Mucosa of descending colon (tissue), 3 donors: ENCODE data around the gene HELZ. TPM values are rescaled to one million over a fixed set of nuclear protein-coding genes. Genes with fewer than 3 reads are reported as not detected.

Source experiments
- ATAC-seq: fragments of 200-7000 bp; cut with Tn5 transposase; one replicate; pipeline ENCODE4 v1.9.1; 2020; ENCODE audit warnings: mild to moderate bottlenecking, moderate library complexity
- DNase-seq, 3 donors: peaks; one replicate each; pipeline ENCODE4 v3.0.0-alpha.2; 2020
- H3K36me3 ChIP-seq: fragments of 200-600 bp; one replicate; pipeline ENCODE4 v1.8.0; 2021; ENCODE audit warnings: low read depth, mild to moderate bottlenecking
- H3K4me1 ChIP-seq: fragments of 200-600 bp; one replicate; pipeline ENCODE4 v1.8.0; 2021; ENCODE audit warnings: low read depth, mild to moderate bottlenecking
- H3K4me3 ChIP-seq: fragments of 200-600 bp; one replicate; pipeline ENCODE4 v1.8.0; 2021; ENCODE audit warnings: mild to moderate bottlenecking
- H3K9me3 ChIP-seq: fragments of 200-600 bp; one replicate; pipeline ENCODE4 v1.8.0; 2021; ENCODE audit warnings: mild to moderate bottlenecking
- CTCF ChIP-seq: fragments of 200-600 bp; IDR thresholded peaks from one replicate; pipeline ENCODE4 v1.8.0; 2022; ENCODE audit warnings: antibody characterized with exemption, mild to moderate bottlenecking
- intact Hi-C, 2 donors: fragments of 100-400 bp; cut with DNase I in 1 of 2; cut with micrococcal nuclease in 1 of 2; formaldehyde crosslinking; loops; one replicate each; pipeline versions ENCODE4 v1.11.0 to v1.11.1; 2022; cut with DNase I, micrococcal nuclease
- total RNA-seq, 3 donors: library from RNA; stranded (reverse); fragmentation: NEBNext Ultra II Directional in 2 of 3; extraction: Animal tissue kit (Norgen Biotek cat#: 25700) in 2 of 3; gene quantifications; one replicate each; pipeline versions ENCODE4 v1.2.1 to v1.2.4, GENCODE V29; 2021 to 2023
- donor health status: DM: no; HTN: no; CAD: no; lungs with moderate emphysema.
- donor health status: DM: no; HTN: no; CAD: no.
- donor health status: DM: no; HTN: yes; CAD: no.

HELZ gene
- total RNA-seq, 3 donors from 2014 or later, result 43.2 to 65.3 (median 43.3) TPM

GRCh38 chr17:67247416-67247900 lies 2.5 kb upstream of the HELZ start:
- Histone ChIP-seq H3K4me3 (no peak overlapping the region), H3K4me1 (peaks cover 13% of the 10 kb centered on the region), H3K9me3 (no peaks in the 10 kb centered on the region), H3K36me3 (no peaks in the 10 kb centered on the region)
- TF ChIP-seq CTCF, result no peak
- ATAC-seq, result no peak
- DNase-seq, result no peak
- intact Hi-C loops, result no loop called here

GRCh38 chr17:67246653-67247415 lies 1.8 kb upstream of the HELZ start:
- Histone ChIP-seq H3K4me1 (peaks cover 13% of the 10 kb centered on the region), H3K36me3 (no peaks in the 10 kb centered on the region), H3K9me3 (no peaks in the 10 kb centered on the region), H3K4me3 (no peak overlapping the region)
- no peak for TF ChIP-seq CTCF
- ATAC-seq (peak; percentile 81), DNase-seq (peak; percentile 57 to 74 (median 65))
- intact Hi-C loops, result no loop called here

GRCh38 chr17:67246403-67246652 lies 1.3 kb upstream of the HELZ start:
- H3K4me1 ChIP-seq, result peaks cover 13% of the 10 kb centered on the region
- DNase-seq, result no peak
- no peak for TF ChIP-seq CTCF
- peak overlapping the region; percentile 97 for H3K4me3 ChIP-seq
- no peaks in the 10 kb centered on the region for H3K36me3 ChIP-seq
- intact Hi-C loops, result no loop called here
- H3K9me3 ChIP-seq, result no peaks in the 10 kb centered on the region
- ATAC-seq, result no peak

- peak; percentile 45 to 75 (median 72) for DNase-seq
- Histone ChIP-seq H3K4me1 (peaks cover 13% of the 10 kb centered on the region), H3K9me3 (no peaks in the 10 kb centered on the region), H3K36me3 (no peaks in the 10 kb centered on the region), H3K4me3 (peak overlapping the region; percentile 97)
- peak; percentile 56 for ATAC-seq
- intact Hi-C loops, result no loop called here
- no peak for TF ChIP-seq CTCF
Observed at GRCh38 chr17:67245694-67246402, 852 bp upstream of the HELZ start.

- ATAC-seq, result peak; percentile 23
- no peaks in the 10 kb centered on the region for H3K36me3 ChIP-seq
- H3K9me3 ChIP-seq, result no peaks in the 10 kb centered on the region
- DNase-seq, result peak in 2 of 3 donors; percentile 27 to 60
- no peak for TF ChIP-seq CTCF
- H3K4me3 ChIP-seq, result peak overlapping the region; percentile 97
- intact Hi-C loops, result no loop called here
- H3K4me1 ChIP-seq, result peaks cover 13% of the 10 kb centered on the region
Observed at GRCh38 chr17:67244431-67245072, 444 bp downstream of the HELZ start.
